ELF-1 (cell line): ENCODE data around the gene MYRIP.
"Not testable (repeated sequence)": the region's sequence is repeated elsewhere in the genome, so short reads cannot be mapped to it uniquely, and the experiment has no call there.

Source experiments
- DNase-seq: peaks from one replicate; pipeline ENCODE4 v3.0.0-alpha.2; 2016; ENCODE audit warnings: low read depth, low spot score

The MYRIP gene

DNA sequence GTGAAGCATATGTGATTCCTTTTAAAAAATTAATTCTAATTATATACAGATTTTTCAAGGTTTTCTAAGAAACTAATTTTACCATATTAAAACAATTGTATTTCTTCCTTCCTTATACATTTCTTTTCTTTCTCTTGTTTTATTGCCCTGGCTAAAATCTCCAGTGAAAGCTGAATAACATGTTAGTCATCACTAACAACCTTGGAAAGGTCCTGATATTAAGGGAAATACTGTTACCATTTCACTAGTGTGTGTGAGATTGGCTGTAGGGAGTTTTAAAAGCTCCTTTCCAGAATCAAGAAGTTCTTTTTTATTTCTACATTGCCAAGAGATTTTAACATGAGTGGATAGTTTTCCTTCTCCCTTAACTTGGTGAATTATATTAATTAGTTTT is 270.4 kb downstream of the MYRIP start:
- no peak for DNase-seq

DNA sequence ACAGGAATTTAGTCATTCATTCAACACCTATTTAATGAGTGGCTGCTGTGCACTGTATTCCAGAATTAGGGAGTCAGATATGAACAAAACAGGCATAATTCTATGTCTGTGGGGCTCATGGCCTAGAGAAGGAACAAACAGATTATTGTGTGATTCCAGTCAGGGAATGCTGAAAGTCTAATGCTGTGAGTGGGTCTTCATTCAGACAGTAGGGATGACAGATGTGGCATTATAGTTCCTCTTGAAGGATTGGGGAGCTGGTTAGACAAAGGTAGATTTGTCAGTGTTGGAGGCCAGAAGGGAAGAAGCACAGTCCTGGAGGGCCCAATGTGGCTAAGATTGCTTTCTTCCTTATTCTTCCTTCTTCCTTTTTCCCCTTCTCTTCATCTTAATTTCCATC is 273.7 kb downstream of the MYRIP start:
- DNase-seq, result no peak

DNA sequence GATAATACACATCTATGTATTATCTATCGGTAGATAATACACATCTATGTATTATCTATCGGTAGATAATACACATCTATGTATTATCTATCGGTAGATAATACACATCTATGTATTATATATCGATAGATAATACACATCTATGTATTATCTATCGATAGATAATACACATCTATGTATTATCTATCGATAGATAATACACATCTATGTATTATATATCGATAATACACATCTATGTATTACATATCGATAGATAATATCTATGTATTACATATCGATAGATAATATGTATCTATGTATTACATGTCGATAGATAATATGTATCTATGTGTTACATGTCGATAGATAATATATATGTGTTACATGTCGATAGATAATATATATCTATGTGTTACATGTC is 275.0 kb downstream of the MYRIP start:
- not testable (repeated sequence) for DNase-seq

DNA sequence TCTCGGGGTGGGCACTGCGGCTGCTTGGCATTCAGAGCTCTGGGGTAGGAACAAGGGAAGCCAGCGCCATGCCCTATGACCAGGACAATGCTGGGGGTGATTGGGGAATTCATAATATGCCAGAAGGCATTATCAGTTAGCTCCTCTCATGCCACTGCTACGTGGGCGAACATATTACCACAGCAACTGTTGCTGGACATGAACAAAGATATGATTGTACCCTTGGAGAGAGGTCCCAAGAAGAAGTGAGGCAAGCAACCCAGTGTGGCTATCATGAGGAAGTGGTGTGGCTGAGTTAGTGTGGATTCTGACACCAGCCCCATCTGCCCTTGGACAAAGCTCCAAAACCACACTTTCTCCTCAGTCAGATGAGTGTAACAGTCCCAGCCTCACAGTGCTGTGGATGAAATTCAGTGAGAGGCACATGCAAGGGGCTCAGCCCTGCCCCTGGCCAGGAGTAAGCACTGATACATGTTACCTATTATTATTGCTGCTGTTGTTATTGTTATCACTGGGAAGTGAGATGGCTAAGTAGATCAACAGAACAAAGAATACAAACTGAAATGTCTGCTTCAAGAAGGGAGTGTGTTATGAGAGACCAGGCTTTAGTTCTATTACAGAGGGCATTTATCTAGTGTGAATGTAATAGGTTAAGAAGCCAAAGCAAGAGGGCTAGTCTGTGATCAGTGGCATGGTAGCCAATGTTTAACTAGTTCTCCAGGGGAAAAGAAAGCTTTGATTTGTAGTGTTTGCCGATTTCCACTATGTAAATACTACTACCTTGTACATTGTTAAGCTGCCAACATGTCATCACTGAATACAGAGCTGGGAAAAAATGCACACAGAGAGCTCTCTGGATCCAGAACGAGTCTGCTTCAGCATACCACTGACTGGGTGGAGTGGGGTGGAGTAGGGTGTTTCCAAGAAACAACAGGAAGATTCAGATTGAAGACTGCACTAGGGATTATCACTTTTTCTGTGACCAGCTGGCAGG is 277.8 kb downstream of the MYRIP start:
- DNase-seq, result no peak

DNA sequence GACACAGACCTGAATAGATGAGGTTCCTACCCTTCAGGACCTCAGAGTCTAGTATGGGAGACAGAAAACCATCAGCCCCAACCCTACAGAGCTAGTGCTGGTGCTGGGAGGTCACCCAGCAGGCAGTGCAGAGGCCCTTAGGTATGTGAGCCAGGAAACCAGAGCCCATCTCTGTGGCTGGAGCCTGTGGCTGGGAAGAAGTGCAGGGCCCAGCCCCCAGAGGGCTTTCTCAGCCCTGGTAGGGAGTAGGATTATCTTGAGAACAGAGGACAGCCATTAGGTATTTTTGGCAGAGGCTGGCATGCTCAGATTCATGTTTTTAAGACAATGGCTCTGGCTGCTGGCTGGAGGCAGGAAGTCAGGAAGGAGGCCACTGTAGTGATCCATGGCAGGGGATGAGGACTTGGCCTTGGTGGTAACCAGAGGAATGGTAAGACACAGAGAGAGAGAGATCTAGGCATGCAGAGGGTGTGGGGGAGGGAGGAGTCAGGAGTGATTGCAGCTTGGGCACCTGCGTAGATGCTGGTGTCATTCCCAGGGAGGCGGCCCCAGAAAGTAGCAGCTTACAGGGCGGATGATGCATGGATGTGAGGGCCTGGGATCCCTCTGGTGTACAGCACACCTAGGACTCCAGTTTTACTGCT is 279.2 kb downstream of the MYRIP start:
- DNase-seq, result peak; percentile 10

DNA sequence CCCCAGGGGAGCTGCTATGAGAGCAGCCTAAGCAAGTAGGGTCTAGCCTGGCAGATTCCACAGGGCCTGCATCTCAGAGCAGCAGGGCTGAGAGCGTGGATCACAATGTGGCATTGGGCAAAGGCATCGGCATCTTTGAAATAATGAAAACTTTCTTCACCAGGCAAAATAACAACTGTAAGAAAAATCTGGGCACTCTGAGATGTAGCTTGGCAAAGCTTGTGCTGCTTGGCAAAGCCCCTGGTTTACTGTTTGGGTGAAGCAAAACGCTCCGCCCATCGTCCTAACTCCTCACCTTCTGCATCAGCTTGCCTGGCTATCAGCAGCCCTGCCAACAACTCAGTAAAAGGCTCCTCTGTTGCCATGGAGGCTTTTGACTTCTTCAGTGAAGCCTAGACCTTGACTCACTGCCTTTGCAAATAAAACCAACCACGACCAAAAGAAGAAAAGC is 287.3 kb downstream of the MYRIP start:
- no peak for DNase-seq

DNA sequence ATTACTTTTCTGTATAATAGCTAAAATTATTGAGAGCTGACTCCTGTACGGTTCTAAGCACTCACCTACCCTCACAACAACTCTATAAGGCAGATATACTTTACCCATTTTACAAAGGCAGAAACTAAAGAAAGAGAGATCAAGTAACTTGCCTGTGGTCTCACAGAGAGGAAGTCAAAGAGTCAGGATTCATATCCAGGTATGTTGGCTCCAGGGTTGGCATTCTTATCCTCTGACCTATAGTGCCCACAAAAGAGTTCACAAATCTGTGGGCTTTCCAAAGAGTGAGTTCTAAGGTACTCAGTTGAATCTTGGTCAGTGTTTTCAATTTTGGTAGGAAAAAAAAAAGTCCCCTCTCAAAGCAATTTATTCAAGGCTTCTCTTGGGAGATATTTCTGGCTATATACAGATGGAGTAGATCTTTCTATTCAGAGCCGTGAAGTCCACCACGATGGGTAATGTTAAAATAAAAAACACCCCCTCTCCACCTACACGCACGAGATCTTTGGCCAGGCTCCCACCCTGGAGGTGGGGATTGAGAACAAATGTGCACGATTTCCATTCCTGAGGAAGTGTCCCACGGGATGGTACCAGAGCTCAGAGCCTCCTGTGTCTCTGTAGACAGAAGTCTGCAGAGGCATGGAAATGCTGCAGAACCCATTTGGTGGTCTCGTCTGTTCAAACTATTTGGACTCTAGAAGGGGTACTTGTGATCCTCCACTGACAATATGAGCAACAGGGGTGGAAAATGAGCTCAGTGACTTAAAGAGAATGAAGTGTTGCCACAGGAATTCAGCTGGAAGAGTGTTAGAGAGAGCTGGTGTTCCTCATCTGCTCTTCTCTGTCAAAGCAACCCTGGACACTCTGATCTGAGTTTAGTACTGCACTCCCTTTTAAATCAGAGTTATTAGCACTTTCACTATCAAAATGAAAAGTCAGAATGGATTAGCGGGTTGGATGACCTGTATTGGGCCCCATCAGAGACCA is 288.0 kb downstream of the MYRIP start:
- DNase-seq, result no peak

DNA sequence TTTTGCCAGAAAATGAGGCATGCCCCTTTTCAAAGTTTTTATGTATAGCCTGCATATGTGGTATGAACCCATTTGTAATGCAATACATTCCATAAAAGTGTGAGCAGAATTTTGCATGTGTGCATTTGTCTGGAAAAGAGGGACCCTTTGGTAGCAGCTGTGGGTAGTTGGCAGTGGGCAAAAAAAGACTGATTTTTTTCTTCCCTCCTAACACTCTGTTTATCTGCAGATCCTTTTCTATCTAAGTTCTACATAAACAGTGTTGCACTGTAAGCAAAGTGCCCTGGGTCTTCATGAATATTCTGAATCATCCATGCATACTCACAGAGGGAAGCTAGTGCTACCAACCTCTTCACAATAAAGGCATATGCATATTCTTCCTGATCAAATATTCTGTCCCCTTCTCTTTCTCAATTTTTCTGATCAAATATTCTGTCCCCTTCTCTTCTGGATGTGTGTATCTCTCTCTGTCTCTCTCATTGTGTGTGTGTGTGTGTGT is 288.9 kb downstream of the MYRIP start:
- no peak for DNase-seq

DNA sequence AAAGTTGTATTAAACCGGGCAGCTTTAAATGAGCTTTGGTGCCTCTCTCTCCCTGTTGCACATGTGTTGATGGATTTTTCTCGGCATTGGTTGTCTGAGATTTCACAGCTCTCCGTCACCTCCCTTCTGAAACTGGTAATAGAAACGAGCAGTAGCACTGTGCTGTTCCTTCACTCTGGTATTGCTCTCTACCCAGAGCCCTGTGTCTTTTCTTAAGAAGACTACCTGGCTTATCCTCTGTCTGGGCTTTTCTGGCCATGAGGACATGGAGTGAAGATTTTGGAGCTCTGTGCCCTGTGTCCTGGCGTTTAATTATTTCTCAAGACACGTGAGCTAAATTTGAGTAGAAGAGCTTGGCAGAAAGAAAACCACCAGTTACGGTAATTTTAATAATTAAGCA is 290.5 kb downstream of the MYRIP start:
- no peak for DNase-seq

DNA sequence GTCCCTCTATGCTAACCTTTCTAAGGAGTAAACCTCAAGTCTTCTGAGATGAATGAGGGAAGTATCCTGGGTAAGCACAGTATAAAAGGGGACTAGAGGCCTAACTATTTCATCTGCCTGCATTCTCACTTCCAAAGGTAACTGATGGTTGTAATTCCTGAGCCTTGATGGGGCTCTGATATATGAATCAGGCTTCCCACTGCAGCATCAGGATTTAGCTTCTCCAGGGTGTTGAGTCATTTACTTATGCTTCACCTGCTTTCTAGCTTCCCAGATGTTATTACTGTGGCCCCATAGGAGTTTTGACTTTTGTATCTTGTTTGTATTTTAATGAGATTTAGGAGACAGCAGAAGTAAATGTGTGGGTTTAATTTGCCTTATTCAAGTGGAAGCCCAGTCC is 292.8 kb downstream of the MYRIP start:
- no peak for DNase-seq

DNA sequence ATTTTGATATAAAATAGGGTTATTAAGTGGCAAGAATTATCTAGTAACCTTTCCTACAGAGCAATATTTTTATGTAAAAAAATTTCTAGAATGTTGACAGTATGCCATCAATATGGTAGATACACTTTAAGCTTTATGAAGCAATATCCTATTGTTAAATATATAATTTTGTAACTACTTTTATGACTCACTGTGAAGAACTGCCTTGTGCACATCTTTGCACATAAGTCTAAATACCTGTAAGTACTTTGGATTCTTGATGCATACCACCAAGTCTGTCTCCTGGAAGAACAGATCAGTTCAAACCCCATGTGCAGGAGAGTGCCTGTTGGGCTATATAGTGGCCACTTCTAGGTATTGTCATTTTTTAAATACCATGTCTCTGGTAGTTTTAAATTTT is 294.4 kb downstream of the MYRIP start:
- no peak for DNase-seq

DNA sequence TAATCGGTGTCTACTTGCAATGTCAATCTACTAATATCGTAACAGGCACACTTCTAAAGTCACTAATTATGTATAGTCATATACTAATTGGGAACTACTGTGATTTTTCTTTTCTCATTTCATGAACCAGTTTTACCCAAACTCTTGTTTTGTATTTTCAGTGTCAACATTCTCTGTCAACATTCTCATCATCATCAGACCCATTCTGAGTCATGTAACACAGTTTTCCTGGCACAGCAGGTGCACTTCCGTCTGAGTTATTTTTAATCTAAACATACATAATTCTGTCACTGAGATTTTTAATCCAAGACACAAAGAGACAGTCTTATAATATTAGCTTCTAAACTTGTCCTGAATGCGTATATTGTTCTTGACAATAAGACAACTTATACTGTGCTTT is 295.0 kb downstream of the MYRIP start:
- DNase-seq, result no peak

DNA sequence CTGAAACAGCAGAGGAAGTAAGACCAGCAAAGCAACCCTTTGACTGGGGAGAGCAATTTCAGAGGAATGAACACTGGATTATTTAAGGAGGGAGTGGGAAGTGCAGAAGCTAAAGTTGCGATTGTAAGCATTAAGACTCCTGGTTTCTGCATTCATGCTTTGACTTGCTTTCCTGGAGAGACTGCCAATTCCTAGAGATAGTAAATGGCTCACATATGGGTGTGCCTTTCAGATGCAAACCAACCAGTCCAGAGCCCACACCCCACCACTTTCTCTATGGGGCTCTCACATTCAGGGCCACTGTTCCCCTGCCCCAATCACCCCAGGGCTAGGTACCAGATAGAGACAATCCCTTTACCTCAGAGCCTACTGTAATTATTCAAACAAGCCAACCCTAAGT is 299.2 kb downstream of the MYRIP start:
- no peak for DNase-seq

DNA sequence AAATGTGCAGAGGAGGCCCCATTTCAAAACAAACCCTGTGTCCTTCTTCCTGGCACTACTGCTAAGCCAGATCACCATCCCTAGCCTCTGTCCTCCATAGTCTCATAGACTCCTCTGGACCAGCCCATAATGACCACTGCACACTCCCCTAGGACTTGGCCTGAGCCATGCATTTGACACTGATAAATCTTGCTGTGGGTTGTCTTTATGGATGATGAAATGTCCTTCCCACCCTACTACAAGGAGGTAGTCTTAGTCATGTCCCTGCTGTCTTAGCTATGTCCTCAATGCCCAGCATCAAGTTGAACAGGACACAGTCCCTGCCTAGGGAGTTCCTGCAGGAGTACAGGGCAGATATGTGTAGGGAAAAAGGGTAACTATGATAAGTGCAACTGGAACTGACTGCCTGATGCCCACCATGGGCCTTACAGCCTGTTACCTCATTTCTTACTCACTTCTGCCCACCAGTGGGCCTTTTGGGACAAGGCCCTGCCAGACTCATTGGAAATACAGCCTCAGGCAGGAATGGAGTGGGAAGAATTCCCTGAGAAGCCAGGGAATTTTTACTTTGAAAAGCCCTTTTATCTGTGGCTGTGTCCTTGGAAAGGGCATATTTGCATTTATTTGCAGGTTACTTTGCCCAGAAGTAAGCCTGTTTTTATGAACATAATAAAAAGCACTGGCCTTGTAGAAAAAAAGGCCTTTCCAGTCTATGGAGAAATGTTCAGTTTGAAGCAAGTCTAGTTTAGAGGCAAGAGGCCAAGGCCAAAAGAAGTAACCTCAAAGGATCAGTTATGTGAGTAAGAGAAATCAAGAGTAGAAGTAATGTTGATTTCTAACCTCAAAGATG is 300.5 kb downstream of the MYRIP start:
- peak; percentile 63 for DNase-seq

DNA sequence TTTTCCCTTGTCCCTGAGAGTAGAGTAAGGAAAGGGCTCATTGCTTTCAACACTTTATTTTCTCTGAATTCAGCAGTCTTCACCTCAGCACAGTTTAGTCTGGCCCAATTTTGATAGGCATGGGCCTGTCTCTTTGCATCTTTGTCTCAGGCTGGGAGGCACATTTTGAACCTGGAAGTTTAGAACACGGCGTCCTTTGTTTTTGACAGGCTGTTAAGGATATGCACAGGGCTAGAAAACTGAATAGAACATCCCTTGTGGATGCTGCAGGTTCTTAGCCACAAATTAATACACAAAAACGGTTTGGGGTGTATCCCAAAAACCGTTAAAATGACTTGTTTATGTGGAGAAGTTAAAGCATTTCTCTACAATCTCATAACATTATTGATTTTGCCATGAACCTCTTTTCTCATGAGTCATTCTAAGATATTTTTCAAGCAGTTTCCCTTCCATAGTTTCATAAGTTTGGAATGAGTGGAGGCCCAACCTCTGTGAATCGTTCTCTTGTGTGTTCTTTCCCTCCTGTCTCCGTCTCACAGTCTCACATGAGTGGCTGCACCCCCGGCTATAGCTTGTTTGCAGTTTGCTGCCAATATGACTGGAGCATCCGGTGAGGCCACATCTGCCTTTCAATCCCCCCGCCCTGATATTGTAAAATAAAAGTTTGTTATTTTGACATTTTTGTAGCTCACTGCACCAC is 307.2 kb downstream of the MYRIP start:
- DNase-seq, result no peak

DNA sequence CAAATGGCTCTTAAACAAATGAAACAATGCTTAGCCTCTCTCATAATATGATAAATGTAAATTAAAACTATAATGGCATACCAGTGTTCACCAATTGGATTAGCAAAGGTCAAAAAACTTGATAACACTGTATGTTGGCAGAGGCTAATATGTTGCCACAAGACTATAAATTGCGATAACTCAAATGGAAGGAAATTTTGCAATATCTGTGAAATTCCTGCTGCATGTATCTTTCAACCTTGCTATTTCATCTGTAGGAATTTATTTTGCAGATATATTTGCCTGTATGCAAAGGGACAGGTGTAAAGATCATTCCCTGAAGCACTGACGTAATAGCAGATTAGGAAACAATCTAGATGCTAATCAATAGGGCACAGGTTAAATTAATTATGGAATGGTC is 308.7 kb downstream of the MYRIP start:
- no peak for DNase-seq

DNA sequence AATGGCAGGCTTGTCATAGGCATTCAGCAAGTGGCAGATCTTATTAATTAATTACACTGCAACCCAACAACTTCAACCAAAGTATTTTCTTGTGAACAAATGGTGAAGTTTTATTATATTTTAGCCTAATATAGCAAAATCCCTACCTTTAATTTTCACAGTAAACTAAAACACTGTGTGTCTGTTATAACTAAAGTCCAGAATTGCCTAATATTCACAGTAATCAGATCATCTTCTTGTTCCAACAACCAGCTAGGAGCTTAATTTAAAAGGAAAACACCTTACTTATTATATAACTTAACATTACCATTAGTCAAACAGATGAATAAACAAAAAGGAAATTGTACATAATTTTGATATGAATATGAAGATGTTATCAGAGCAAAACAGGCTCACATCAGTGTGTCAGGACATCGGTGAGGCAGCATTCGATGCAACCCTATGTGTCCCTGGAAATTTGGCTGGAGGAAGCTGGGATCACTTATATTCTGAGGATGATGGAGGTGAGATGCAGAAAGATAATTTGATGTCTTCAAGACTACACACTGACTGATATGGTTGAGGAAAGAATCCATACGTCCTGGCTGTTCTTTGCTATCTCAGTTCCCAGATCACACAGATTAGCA is 310.8 kb downstream of the MYRIP start:
- no peak for DNase-seq

DNA sequence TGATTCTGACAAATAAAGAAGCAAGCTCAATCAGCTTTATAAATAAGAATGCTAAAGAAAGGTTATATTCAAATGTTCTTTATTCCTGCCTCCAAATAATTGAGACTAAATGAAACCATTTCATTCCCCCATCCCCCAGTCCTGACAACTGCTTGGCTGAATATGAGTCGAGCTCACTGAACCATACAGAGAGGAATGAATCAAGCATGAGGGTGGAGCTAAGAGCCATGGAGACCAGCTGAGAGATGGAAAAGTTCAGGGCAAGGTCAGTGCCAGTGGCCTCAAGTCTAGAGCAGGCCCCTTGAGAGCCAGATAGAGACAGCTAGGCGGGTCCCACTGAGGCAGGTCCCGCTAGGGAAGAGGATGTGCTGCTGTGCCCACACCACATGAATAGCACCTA is 311.4 kb downstream of the MYRIP start:
- DNase-seq, result no peak

DNA sequence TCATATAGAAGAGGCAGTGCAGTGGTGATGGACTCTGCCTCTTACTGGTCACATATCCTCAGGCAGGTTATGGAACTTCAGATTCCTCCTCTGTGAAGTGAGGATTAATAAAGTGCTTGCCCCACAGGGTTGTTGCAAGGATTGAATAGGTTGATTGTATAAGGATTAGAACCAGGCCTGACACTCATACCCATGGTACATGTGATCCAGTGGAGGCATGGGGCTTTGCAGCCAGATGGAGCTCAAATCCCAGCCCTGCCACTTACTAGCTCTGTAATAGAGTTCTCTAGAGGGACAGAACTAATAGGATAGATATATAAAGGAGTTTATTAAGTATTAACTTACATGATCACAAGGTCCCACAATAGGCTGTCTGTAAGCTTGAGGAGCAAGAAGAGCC is 315.5 kb downstream of the MYRIP start:
- no peak for DNase-seq

DNA sequence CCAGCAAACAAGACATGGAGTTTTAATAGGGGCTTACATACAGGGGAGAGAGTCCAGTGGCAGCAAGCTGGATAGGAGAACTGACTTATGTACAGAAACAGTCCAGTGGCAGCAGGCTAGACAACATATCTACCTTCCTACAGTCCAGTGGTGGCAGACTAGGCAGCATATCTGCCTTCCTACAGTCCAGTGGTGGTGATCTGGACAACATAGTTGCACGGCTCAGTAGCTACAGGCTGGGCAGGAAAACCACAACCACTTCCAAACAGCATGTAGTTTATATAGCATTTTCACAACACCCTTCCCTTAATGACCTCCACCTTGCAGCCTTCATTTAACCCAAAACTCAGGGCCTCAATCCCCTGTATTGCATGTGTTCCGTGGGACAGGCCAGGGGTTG is 318.8 kb downstream of the MYRIP start:
- no peak for DNase-seq
